GM23248 (cell line): ENCODE results near the gene KCNE4. TPM values are rescaled to one million over a fixed set of nuclear protein-coding genes. Genes with fewer than 3 reads are reported as not detected.

Experiments
- DNase-seq: peaks from one replicate; pipeline ENCODE4 v3.0.0-alpha.2; 2015
- H2AFZ ChIP-seq: fragments of 200-600 bp; sonication (generic); 2 replicates; pipeline ENCODE4 v1.6.1; 2016; ENCODE audit warnings: antibody characterized with exemption
- H3F3A ChIP-seq: fragments of 200-600 bp; sonication (generic); 2 replicates; pipeline ENCODE4 v1.6.1; 2016; ENCODE audit warnings: mild to moderate bottlenecking, antibody characterized with exemption, mixed run types; ENCODE audit not compliant: insufficient read depth
- H3K27ac ChIP-seq: fragments of 200-600 bp; sonication (generic); 2 replicates; pipeline ENCODE4 v1.5.1; 2016; ENCODE audit warnings: mild to moderate bottlenecking
- H3K27me3 ChIP-seq: fragments of 200-600 bp; sonication (generic); replicated peaks from 2 replicates; pipeline ENCODE4 v1.6.1; 2016; ENCODE audit warnings: mild to moderate bottlenecking; ENCODE audit not compliant: insufficient read depth
- H3K36me3 ChIP-seq: fragments of 200-600 bp; sonication (generic); 2 replicates; pipeline ENCODE4 v1.6.1; 2016; ENCODE audit warnings: low read depth, mild to moderate bottlenecking
- H3K4me1 ChIP-seq: fragments of 200-600 bp; sonication (generic); 2 replicates; pipeline ENCODE4 v1.6.1; 2016; ENCODE audit warnings: mild to moderate bottlenecking; ENCODE audit not compliant: insufficient read depth
- H3K4me2 ChIP-seq: fragments of 200-600 bp; sonication (generic); one replicate; pipeline ENCODE4 v1.6.1; 2016; ENCODE audit warnings: mild to moderate bottlenecking; ENCODE audit not compliant: unreplicated experiment
- H3K4me3 ChIP-seq: fragments of 200-600 bp; sonication (generic); 2 replicates; pipeline ENCODE4 v1.5.1; 2016; ENCODE audit warnings: mild to moderate bottlenecking
- H3K79me2 ChIP-seq: fragments of 200-600 bp; sonication (generic); 2 replicates; pipeline ENCODE4 v1.6.1; 2016; ENCODE audit warnings: mild to moderate bottlenecking; ENCODE audit not compliant: insufficient read depth
- H3K9ac ChIP-seq: fragments of 200-600 bp; sonication (generic); 2 replicates; pipeline ENCODE4 v1.6.1; 2016; ENCODE audit warnings: mild to moderate bottlenecking
- H3K9me2 ChIP-seq: fragments of 200-600 bp; sonication (generic); 2 replicates; pipeline ENCODE4 v1.6.1; 2016; ENCODE audit warnings: mixed run types, mild to moderate bottlenecking, moderate library complexity; ENCODE audit not compliant: insufficient read depth
- H3K9me3 ChIP-seq: fragments of 200-600 bp; sonication (generic); one replicate; pipeline ENCODE4 v1.6.1; 2017; ENCODE audit warnings: low read depth
- H4K20me1 ChIP-seq: fragments of 200-600 bp; sonication (generic); 2 replicates; pipeline ENCODE4 v1.6.0; 2016; ENCODE audit not compliant: insufficient read depth
- EZH2 ChIP-seq: fragments of 200-600 bp; sonication (generic); IDR thresholded peaks from 2 replicates; pipeline ENCODE4 v1.6.1; 2018; ENCODE audit warnings: antibody characterized with exemption, mild to moderate bottlenecking; ENCODE audit not compliant: insufficient read depth, poor library complexity, severe bottlenecking
- EZH2phosphoT487 ChIP-seq: fragments of 200-600 bp; sonication (generic); IDR thresholded peaks from 2 replicates; pipeline ENCODE4 v1.6.1; 2018; ENCODE audit warnings: antibody characterized with exemption, moderate library complexity, mild to moderate bottlenecking, low read depth; ENCODE audit not compliant: insufficient read depth
- WGBS, 2 experiments: methylation state at CpG; one replicate each; pipeline ENCODE4 v1.1.6; 2015 to 2017; ENCODE audit warnings: low lambda C conversion rate in 2 of 2, low coverage in 1 of 2; ENCODE audit errors: missing lambda C conversion rate in 2 of 2; 5-methylcytosine and 5-hydroxymethylcytosine counted together
- in situ Hi-C: fragments of 300-500 bp; cut with MboI; formaldehyde crosslinking; loops from 2 replicates; pipeline ENCODE4 v1.15.0; 2020
- polyA plus RNA-seq: library from polyadenylated mRNA; unstranded; fragments of >200 nt; fragmentation: Nextera tagmentation; extraction: Ambion mirVana; gene quantifications from 2 replicates; pipeline ENCODE4 v1.2.1, GENCODE V29; 2016
- total RNA-seq: library from RNA; depleted of rRNA; stranded (reverse); fragments of >200 nt; shearing (Covaris generic); gene quantifications from 2 replicates; pipeline ENCODE4 v1.2.3, GENCODE V29; 2014

KCNE4 gene
- total and polyA plus RNA-seq, 2 experiments from 2014 or later = 3.3 to 5.9 TPM

DNA sequence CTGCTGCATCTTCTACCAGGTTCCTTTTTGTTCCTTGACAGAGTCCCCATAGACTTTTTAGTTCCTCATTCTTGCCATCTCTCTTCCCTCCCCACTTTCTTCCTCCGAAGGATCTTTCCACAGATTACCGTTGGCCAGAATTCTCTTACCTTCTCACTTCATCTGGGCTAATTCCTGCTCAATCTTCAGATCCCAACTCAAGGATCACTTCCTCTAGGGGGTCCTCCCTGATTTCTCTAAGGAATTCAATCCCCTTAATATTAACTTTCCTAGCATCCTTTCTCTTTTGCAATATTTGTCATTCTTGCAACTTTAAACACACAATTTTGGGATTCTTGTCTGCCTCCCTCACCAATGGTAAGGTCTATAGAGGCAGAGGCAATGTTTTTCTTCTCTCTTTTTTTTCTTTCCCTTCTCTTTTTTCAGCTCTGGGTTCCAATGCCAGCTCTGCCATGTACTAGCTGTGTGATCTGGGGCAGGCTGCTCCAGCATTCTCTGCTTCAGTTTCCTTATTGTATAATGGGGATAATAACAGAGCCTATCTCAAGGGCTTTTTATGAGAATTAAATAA lies 5.4 kb upstream of the KCNE4 start:
- Histone ChIP-seq H4K20me1 (no peaks in the 10 kb centered on the region), H3K4me3 (peak overlapping the region; percentile 58), H3K9me2 (no peaks in the 10 kb centered on the region), H3K27me3 (no peaks in the 10 kb centered on the region), H3K79me2 (no peaks in the 10 kb centered on the region), H3K27ac (peak overlapping the region; percentile 96), H3K4me1 (peaks cover 48% of the 10 kb centered on the region), H3K9me3 (no peaks in the 10 kb centered on the region), H3K36me3 (no peaks in the 10 kb centered on the region), H3K4me2 (peak overlapping the region; percentile 82), H3F3A (peaks cover 49% of the 10 kb centered on the region), H3K9ac (peak overlapping the region; percentile 77), H2AFZ (no peak overlapping the region)
- WGBS, 2 experiments = 100% methylated on average over 2 of the region's 2 CpGs
- in situ Hi-C loops = no loop called here
- TF ChIP-seq EZH2 = no peak
- no peak for TF ChIP-seq EZH2phosphoT487
- DNase-seq = peak; percentile 62

GRCh38 chr2:223047260-223047761 lies 4.7 kb upstream of the KCNE4 start:
- H3K9me2 ChIP-seq = no peaks in the 10 kb centered on the region
- H3K4me2 ChIP-seq = peak overlapping the region; percentile 82
- 0 to 1% methylated on average over 4 of the region's 4 CpGs for WGBS, 2 experiments
- H3K9ac ChIP-seq = peak overlapping the region; percentile 77
- H3K36me3 ChIP-seq = no peaks in the 10 kb centered on the region
- H3F3A ChIP-seq = peaks cover 46% of the 10 kb centered on the region
- TF ChIP-seq EZH2 (no peak), EZH2phosphoT487 (no peak)
- H3K9me3 ChIP-seq = no peaks in the 10 kb centered on the region
- no peaks in the 10 kb centered on the region for H4K20me1 ChIP-seq
- no peaks in the 10 kb centered on the region for H3K27me3 ChIP-seq
- peaks cover 52% of the 10 kb centered on the region for H3K4me1 ChIP-seq
- in situ Hi-C loops = no loop called here
- peak overlapping the region; percentile 58 for H3K4me3 ChIP-seq
- peak overlapping the region; percentile 96 for H3K27ac ChIP-seq
- H3K79me2 ChIP-seq = no peaks in the 10 kb centered on the region
- peak; percentile 96 for DNase-seq
- peak overlapping the region; percentile 52 for H2AFZ ChIP-seq

DNA sequence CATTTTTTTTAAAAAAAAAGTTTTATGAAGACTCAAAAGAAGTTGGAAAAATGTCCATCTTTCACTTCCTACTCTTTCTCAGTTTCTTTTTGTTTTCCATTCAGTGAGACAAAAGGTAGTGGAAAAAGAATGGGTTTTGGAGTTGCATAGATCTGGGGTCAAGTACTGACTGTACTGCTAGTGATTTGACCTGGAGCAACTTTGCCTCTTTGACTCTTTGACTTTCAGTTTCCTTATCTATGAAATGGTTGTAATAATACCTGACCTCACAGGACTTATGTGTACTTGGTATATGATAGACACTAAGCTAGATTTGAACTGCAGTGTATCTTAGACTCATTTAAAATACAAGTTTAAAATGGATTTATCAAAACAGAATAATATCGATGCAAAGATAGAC lies 3.5 kb upstream of the KCNE4 start:
- H3K27me3 ChIP-seq = no peaks in the 10 kb centered on the region
- WGBS, 2 experiments = 94 to 96% methylated on average over 1 of the region's 1 CpG
- no peaks in the 10 kb centered on the region for H3K36me3 ChIP-seq
- H3K4me2 ChIP-seq = no peak overlapping the region
- H3K9me3 ChIP-seq = no peaks in the 10 kb centered on the region
- peaks cover 35% of the 10 kb centered on the region for H3F3A ChIP-seq
- H3K9me2 ChIP-seq = no peaks in the 10 kb centered on the region
- H3K4me3 ChIP-seq = no peak overlapping the region
- DNase-seq = no peak
- no peaks in the 10 kb centered on the region for H3K79me2 ChIP-seq
- no peak overlapping the region for H2AFZ ChIP-seq
- no peaks in the 10 kb centered on the region for H4K20me1 ChIP-seq
- TF ChIP-seq EZH2phosphoT487 = no peak
- TF ChIP-seq EZH2 = no peak
- H3K9ac ChIP-seq = no peak overlapping the region
- peaks cover 43% of the 10 kb centered on the region for H3K4me1 ChIP-seq
- peak overlapping the region; percentile 96 for H3K27ac ChIP-seq
- in situ Hi-C loops = no loop called here

GRCh38 chr2:223049356-223049755 lies 2.6 kb upstream of the KCNE4 start:
- Histone ChIP-seq H3K36me3 (no peaks in the 10 kb centered on the region), H3K4me1 (peaks cover 51% of the 10 kb centered on the region), H3F3A (peaks cover 37% of the 10 kb centered on the region), H3K4me2 (no peak overlapping the region), H3K9me3 (no peaks in the 10 kb centered on the region), H2AFZ (no peak overlapping the region), H3K79me2 (no peaks in the 10 kb centered on the region), H3K4me3 (no peak overlapping the region), H3K27ac (no peak overlapping the region), H3K9me2 (no peaks in the 10 kb centered on the region), H3K27me3 (no peaks in the 10 kb centered on the region), H4K20me1 (no peaks in the 10 kb centered on the region), H3K9ac (no peak overlapping the region)
- DNase-seq = no peak
- in situ Hi-C loops = no loop called here
- no peak for TF ChIP-seq EZH2
- no peak for TF ChIP-seq EZH2phosphoT487
- whole genome bisulfite sequencing, 2 experiments = 97% methylated on average over 4 of the region's 4 CpGs

GRCh38 chr2:223050188-223050587 lies 1.8 kb upstream of the KCNE4 start:
- Histone ChIP-seq H3F3A (peaks cover 37% of the 10 kb centered on the region), H3K27ac (no peak overlapping the region), H3K9me3 (no peaks in the 10 kb centered on the region), H2AFZ (no peak overlapping the region), H4K20me1 (no peaks in the 10 kb centered on the region), H3K4me3 (no peak overlapping the region), H3K79me2 (no peaks in the 10 kb centered on the region), H3K4me2 (no peak overlapping the region), H3K9ac (no peak overlapping the region), H3K36me3 (no peaks in the 10 kb centered on the region), H3K27me3 (no peaks in the 10 kb centered on the region), H3K9me2 (no peaks in the 10 kb centered on the region), H3K4me1 (peaks cover 54% of the 10 kb centered on the region)
- TF ChIP-seq EZH2 = no peak
- no peak for TF ChIP-seq EZH2phosphoT487
- 67 to 71% methylated on average over 3 of the region's 3 CpGs for WGBS, 2 experiments
- in situ Hi-C loops = no loop called here
- no peak for DNase-seq
